Endodermal cell (in vitro differentiated cells): ENCODE results near the gene SSU72. TPM values are rescaled to one million over a fixed set of nuclear protein-coding genes. Genes with fewer than 3 reads are reported as not detected.
A peak's percentile ranks its signal among the peaks of the same experiment; 100 is the strongest.

Source experiments
- DNase-seq: peaks from one replicate; pipeline ENCODE4 v3.0.0-alpha.2; 2017
- H3K27ac ChIP-seq: 2 replicates; pipeline ENCODE4 v1.5.1; 2013; ENCODE audit warnings: mild to moderate bottlenecking, low read depth, low read length, moderate library complexity
- H3K27me3 ChIP-seq: 2 replicates; pipeline ENCODE4 v1.6.1; 2013; ENCODE audit warnings: mild to moderate bottlenecking, low read length, moderate library complexity; ENCODE audit not compliant: insufficient read depth, control insufficient read depth, poor library complexity, severe bottlenecking
- H3K36me3 ChIP-seq: 2 replicates; pipeline ENCODE4 v1.7.0; 2013; ENCODE audit warnings: mild to moderate bottlenecking, low read length, moderate library complexity; ENCODE audit not compliant: control insufficient read depth, insufficient read depth
- H3K4me1 ChIP-seq: one replicate; pipeline ENCODE4 v1.7.0; 2013; ENCODE audit warnings: low read length; ENCODE audit not compliant: control insufficient read depth, insufficient read depth
- H3K4me3 ChIP-seq: 2 replicates; pipeline ENCODE4 v1.5.1; 2013; ENCODE audit warnings: mild to moderate bottlenecking, low read length, moderate library complexity
- H3K9ac ChIP-seq: 2 replicates; pipeline ENCODE4 v1.6.1; 2013; ENCODE audit warnings: mild to moderate bottlenecking, low read length, moderate library complexity; ENCODE audit not compliant: poor library complexity, severe bottlenecking; ENCODE audit errors: extremely low read depth
- H3K9me3 ChIP-seq: 2 replicates; pipeline ENCODE4 v1.6.1; 2013; ENCODE audit warnings: mild to moderate bottlenecking, low read length, moderate library complexity; ENCODE audit not compliant: control insufficient read depth
- H3K27ac Mint-ChIP-seq: 2 replicates; pipeline ENCODE4 v1.8.0; 2020; ENCODE audit warnings: mixed read lengths
- H3K27me3 Mint-ChIP-seq: 2 replicates; pipeline ENCODE4 v1.8.0; 2021; ENCODE audit warnings: mild to moderate bottlenecking, mixed read lengths; ENCODE audit not compliant: insufficient read depth
- H3K36me3 Mint-ChIP-seq: 2 replicates; pipeline ENCODE4 v1.8.0; 2020; ENCODE audit warnings: low read depth, mixed read lengths
- H3K4me1 Mint-ChIP-seq: 2 replicates; pipeline ENCODE4 v1.8.0; 2020; ENCODE audit warnings: mixed read lengths
- H3K4me3 Mint-ChIP-seq: 2 replicates; pipeline ENCODE4 v1.8.0; 2020; ENCODE audit warnings: mild to moderate bottlenecking, moderate library complexity, mixed read lengths
- H3K9me3 Mint-ChIP-seq: 2 replicates; pipeline ENCODE4 v1.8.0; 2020; ENCODE audit warnings: mild to moderate bottlenecking, mixed read lengths
- CTCF ChIP-seq: fragments of 200-600 bp; sonication (generic); conservative IDR thresholded peaks from 2 replicates; pipeline ENCODE4 v1.5.0; 2021; ENCODE audit warnings: antibody characterized with exemption, mild to moderate bottlenecking
- WGBS, 2 experiments: methylation state at CpG; one replicate each; pipeline versions ENCODE4 v1.1.5 to v1.1.7; 2013; ENCODE audit warnings: missing lambda C conversion rate in 2 of 2, mixed read lengths in 1 of 2; ENCODE audit not compliant: insufficient coverage in 1 of 2, insufficient read length in 1 of 2; 5-methylcytosine and 5-hydroxymethylcytosine counted together
- total RNA-seq, 2 donors: library from RNA; stranded (reverse); fragmentation: NEBNext Ultra II Directional in 1 of 2; extraction: Animal tissue kit (Norgen Biotek cat#: 25700) in 1 of 2; gene quantifications; 2 replicates in 1 of 2; 3 replicates in 1 of 2; pipeline ENCODE4 v1.2.1, GENCODE V29; 2021

SSU72 gene
- total RNA-seq, 2 donors from 2014 or later, result 133 to 138 TPM

GRCh38 chr1:1550087-1550486 lies 24.6 kb downstream of the SSU72 start:
- Histone ChIP-seq H3K4me1 (no peaks in the 10 kb centered on the region), H3K27ac (peak overlapping the region; percentile 24), H3K4me3 (no peak overlapping the region), H3K36me3 (peaks cover 25% of the 10 kb centered on the region), H3K9ac (no peak overlapping the region), H3K27me3 (no peaks in the 10 kb centered on the region), H3K9me3 (no peaks in the 10 kb centered on the region)
- TF ChIP-seq CTCF, result no peak
- Mint-ChIP-seq H3K27me3 (no peaks in the 10 kb centered on the region), H3K27ac (no peak overlapping the region), H3K9me3 (no peaks in the 10 kb centered on the region), H3K4me3 (no peak overlapping the region), H3K4me1 (no peaks in the 10 kb centered on the region), H3K36me3 (peaks cover 13% of the 10 kb centered on the region)
- DNase-seq, result no peak
- 94 to 100% methylated on average over 4 to 6 of the region's 7 CpGs for WGBS, 2 experiments

DNA sequence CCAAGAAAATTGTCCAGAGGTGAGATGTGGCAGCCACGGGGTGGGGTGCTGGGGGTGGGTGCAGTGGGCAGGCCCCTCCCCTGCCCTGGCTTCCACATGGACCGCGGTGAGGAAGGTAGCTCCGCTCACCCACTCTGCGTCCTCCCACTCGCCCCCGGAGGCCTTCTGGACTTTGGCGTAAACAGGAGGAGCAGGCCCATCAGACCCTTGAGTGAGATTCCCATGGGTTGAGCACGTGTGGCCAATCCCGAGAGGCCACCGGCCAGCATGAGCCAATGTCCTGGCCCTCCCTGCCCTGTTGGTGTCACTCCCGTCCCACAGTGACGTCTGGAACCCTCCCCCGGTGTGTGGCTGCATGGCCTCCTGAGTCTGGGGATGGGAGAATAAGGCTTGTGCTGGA lies 26.1 kb downstream of the SSU72 start:
- WGBS, 2 experiments, result 95 to 96% methylated on average over 9 to 14 of the region's 14 CpGs

GRCh38 chr1:1547476-1547875 lies 27.2 kb downstream of the SSU72 start:
- Histone ChIP-seq H3K36me3 (peaks cover 28% of the 10 kb centered on the region), H3K27ac (no peak overlapping the region), H3K4me3 (no peak overlapping the region), H3K9me3 (no peaks in the 10 kb centered on the region), H3K4me1 (no peaks in the 10 kb centered on the region), H3K9ac (no peak overlapping the region), H3K27me3 (no peaks in the 10 kb centered on the region)
- no peaks in the 10 kb centered on the region for H3K9me3 Mint-ChIP-seq
- H3K4me3 Mint-ChIP-seq, result no peak overlapping the region
- H3K36me3 Mint-ChIP-seq, result peaks cover 27% of the 10 kb centered on the region
- DNase-seq, result no peak
- no peak overlapping the region for H3K27ac Mint-ChIP-seq
- no peaks in the 10 kb centered on the region for H3K4me1 Mint-ChIP-seq
- WGBS, 2 experiments, result 96 to 98% methylated on average over 11 to 19 of the region's 19 CpGs
- no peaks in the 10 kb centered on the region for H3K27me3 Mint-ChIP-seq
- no peak for TF ChIP-seq CTCF

More for the DNA sequence above, 26.1 kb downstream of the SSU72 start:
- Mint-ChIP-seq H3K4me1 (no peaks in the 10 kb centered on the region), H3K36me3 (peaks cover 22% of the 10 kb centered on the region), H3K27me3 (no peaks in the 10 kb centered on the region), H3K9me3 (no peaks in the 10 kb centered on the region), H3K27ac (no peak overlapping the region), H3K4me3 (no peak overlapping the region)
- peaks cover 23% of the 10 kb centered on the region for H3K36me3 ChIP-seq
- no peak overlapping the region for H3K27ac ChIP-seq
- no peak for DNase-seq
- no peaks in the 10 kb centered on the region for H3K9me3 ChIP-seq
- no peak for TF ChIP-seq CTCF
- no peaks in the 10 kb centered on the region for H3K4me1 ChIP-seq
- H3K4me3 ChIP-seq, result no peak overlapping the region
- no peak overlapping the region for H3K9ac ChIP-seq
- no peaks in the 10 kb centered on the region for H3K27me3 ChIP-seq
